GM23338 (cell line): ENCODE results near the gene FXYD6. TPM values are rescaled to one million over a fixed set of nuclear protein-coding genes. Genes with fewer than 3 reads are reported as not detected.

Experiments used
- ATAC-seq: fragments of 200-7000 bp; cut with Tn5 transposase; 3 replicates; pipeline ENCODE4 v1.9.1; 2020
- DNase-seq: peaks from one replicate; pipeline ENCODE4 v3.0.0-alpha.2; 2015; ENCODE audit warnings: low spot score
- H2AFZ ChIP-seq: fragments of 200-600 bp; sonication (generic); 2 replicates; pipeline ENCODE4 v1.8.0; 2016; ENCODE audit warnings: antibody characterized with exemption, mild to moderate bottlenecking, moderate library complexity
- H3F3A ChIP-seq: fragments of 200-600 bp; sonication (generic); replicated peaks from 2 replicates; pipeline ENCODE4 v1.8.0; 2017; ENCODE audit warnings: antibody characterized with exemption, mixed run types, low read depth
- H3K27ac ChIP-seq: fragments of 200-600 bp; sonication (generic); 2 replicates; pipeline ENCODE4 v1.6.1; 2016; ENCODE audit warnings: low read depth
- H3K27me3 ChIP-seq: fragments of 200-600 bp; sonication (generic); 2 replicates; pipeline ENCODE4 v1.8.0; 2016; ENCODE audit warnings: mild to moderate bottlenecking, mixed run types, moderate library complexity; ENCODE audit not compliant: insufficient read depth
- H3K36me3 ChIP-seq: fragments of 200-600 bp; sonication (generic); 2 replicates; pipeline ENCODE4 v1.8.0; 2016; ENCODE audit warnings: mild to moderate bottlenecking; ENCODE audit not compliant: insufficient read depth
- H3K4me1 ChIP-seq: fragments of 200-600 bp; sonication (generic); 2 replicates; pipeline ENCODE4 v1.8.0; 2016; ENCODE audit warnings: mild to moderate bottlenecking, moderate library complexity; ENCODE audit not compliant: insufficient read depth
- H3K4me2 ChIP-seq: fragments of 200-600 bp; sonication (generic); 2 replicates; pipeline ENCODE4 v1.7.1; 2017; ENCODE audit warnings: mixed run types
- H3K4me3 ChIP-seq: fragments of 200-600 bp; sonication (generic); 2 replicates; pipeline ENCODE4 v1.6.1; 2016; ENCODE audit warnings: mixed run types
- H3K79me2 ChIP-seq: fragments of 200-600 bp; sonication (generic); replicated peaks from 2 replicates; pipeline ENCODE4 v1.8.0; 2017; ENCODE audit warnings: mild to moderate bottlenecking; ENCODE audit not compliant: insufficient read depth
- H3K9me2 ChIP-seq: fragments of 200-600 bp; sonication (generic); 2 replicates; pipeline ENCODE4 v1.8.0; 2017; ENCODE audit not compliant: insufficient read depth
- H4K20me1 ChIP-seq: fragments of 200-600 bp; sonication (generic); replicated peaks from 2 replicates; pipeline ENCODE4 v1.8.0; 2017; ENCODE audit warnings: mild to moderate bottlenecking; ENCODE audit not compliant: insufficient read depth
- H3K27ac Mint-ChIP-seq: 2 replicates; pipeline ENCODE4 v1.8.0; 2020; ENCODE audit warnings: inconsistent platforms, mild to moderate bottlenecking, moderate library complexity, mixed read lengths
- H3K27me3 Mint-ChIP-seq: 3 replicates; pipeline ENCODE4 v1.8.0; 2022; ENCODE audit warnings: low read depth, mild to moderate bottlenecking, moderate library complexity, mixed read lengths, inconsistent platforms; ENCODE audit not compliant: insufficient read depth, poor library complexity
- H3K36me3 Mint-ChIP-seq: 3 replicates; pipeline ENCODE4 v1.8.0; 2021; ENCODE audit warnings: low read depth, mild to moderate bottlenecking, inconsistent platforms, moderate library complexity, mixed read lengths
- H3K4me1 Mint-ChIP-seq: 3 replicates; pipeline ENCODE4 v1.8.0; 2020; ENCODE audit warnings: mild to moderate bottlenecking, inconsistent platforms, mixed read lengths
- H3K4me3 Mint-ChIP-seq: 3 replicates; pipeline ENCODE4 v1.8.0; 2021; ENCODE audit warnings: moderate library complexity, mild to moderate bottlenecking, inconsistent platforms, mixed read lengths
- H3K9me3 Mint-ChIP-seq: 3 replicates; pipeline ENCODE4 v1.8.0; 2020; ENCODE audit warnings: moderate library complexity, mild to moderate bottlenecking, inconsistent platforms, mixed read lengths
- CREB1 ChIP-seq: fragments of 250-450 bp; sonication (Bioruptor Pico); IDR thresholded peaks from 2 replicates; pipeline ENCODE4 v1.5.0; 2020; ENCODE audit warnings: low read depth, mild to moderate bottlenecking, moderate library complexity
- CTCF ChIP-seq, 2 experiments: fragments of 200-600 bp in 1 of 2; sonication (generic) in 1 of 2; conservative IDR thresholded peaks; 2 replicates each; pipeline versions ENCODE4 v1.5.1 to v1.6.1; 2016 to 2017; ENCODE audit warnings: antibody characterized with exemption in 2 of 2, low read depth in 2 of 2, mild to moderate bottlenecking in 2 of 2, moderate library complexity in 1 of 2
- EZH2 ChIP-seq: fragments of 200-600 bp; sonication (generic); IDR thresholded peaks from one replicate; pipeline ENCODE4 v1.8.0; 2017; ENCODE audit warnings: antibody characterized with exemption, mild to moderate bottlenecking, low read depth; ENCODE audit not compliant: unreplicated experiment
- JUNB ChIP-seq: IDR thresholded peaks from one replicate; pipeline ENCODE4 v1.6.1; 2016; ENCODE audit warnings: antibody characterized with exemption; ENCODE audit not compliant: unreplicated experiment
- ZNF114 ChIP-seq: fragments of 250-450 bp; sonication (Bioruptor Pico); IDR thresholded peaks from 2 replicates; pipeline ENCODE4 v1.5.0; 2020; ENCODE audit warnings: mild to moderate bottlenecking, moderate library complexity
- ZNF331 ChIP-seq: fragments of 250-450 bp; sonication (Bioruptor Pico); IDR thresholded peaks from 2 replicates; pipeline ENCODE4 v1.5.0; 2020; ENCODE audit warnings: low read depth, mild to moderate bottlenecking, moderate library complexity
- ZNF462 ChIP-seq: fragments of 250-450 bp; sonication (Bioruptor Pico); IDR thresholded peaks from 2 replicates; pipeline ENCODE4 v1.5.0; 2020; ENCODE audit warnings: mild to moderate bottlenecking, moderate library complexity
- polyA plus RNA-seq: library from polyadenylated mRNA; unstranded; fragments of >200 nt; fragmentation: Nextera tagmentation; extraction: Ambion mirVana; gene quantifications from 2 replicates; pipeline ENCODE4 v1.2.1, GENCODE V29; 2016
- total RNA-seq: library from RNA; depleted of rRNA; stranded (reverse); fragments of >200 nt; shearing (Covaris generic); gene quantifications from 2 replicates; pipeline ENCODE4 v1.2.3, GENCODE V29; 2014

The FXYD6 gene
- total and polyA plus RNA-seq, 2 experiments from 2014 or later: 26.2 to 30.7 TPM

GRCh38 chr11:117919781-117920221, 43.3 kb upstream of the FXYD6 start:
- TF ChIP-seq CTCF (conservative IDR thresholded peaks at IDR 0.05; ENCODE audit: low read depth in 2 of 2) (no peak), ZNF462 (CRISPR knock-in tag) (no peak), JUNB (no peak), EZH2 (no peak), ZNF114 (no peak), CREB1 (CRISPR knock-in tag) (no peak), ZNF331 (CRISPR knock-in tag) (no peak)
- no peaks in the 10 kb centered on the region for H3K9me3 Mint-ChIP-seq

More at GRCh38 chr11:117919781-117920221, 43.3 kb upstream of the FXYD6 start:
- Mint-ChIP-seq H3K4me3 (no peak overlapping the region), H3K27me3 (peaks cover 10% of the 10 kb centered on the region), H3K27ac (no peak overlapping the region), H3K4me1 (peaks cover 6% of the 10 kb centered on the region), H3K36me3 (no peaks in the 10 kb centered on the region)
- Histone ChIP-seq H3K79me2 (no peaks in the 10 kb centered on the region), H3K4me3 (no peak overlapping the region), H2AFZ (no peak overlapping the region), H3K27me3 (no peaks in the 10 kb centered on the region), H4K20me1 (no peaks in the 10 kb centered on the region), H3K9me2 (no peaks in the 10 kb centered on the region), H3K4me2 (no peak overlapping the region), H3F3A (no peaks in the 10 kb centered on the region), H3K36me3 (no peaks in the 10 kb centered on the region), H3K27ac (no peak overlapping the region), H3K4me1 (no peaks in the 10 kb centered on the region)
- ATAC-seq: no peak
- no peak for DNase-seq
